Lung (tissue), 12 donors: ENCODE measurements around the gene CIAO3. TPM values are rescaled to one million over a fixed set of nuclear protein-coding genes. Genes with fewer than 3 reads are reported as not detected.
A peak's percentile ranks its signal among the peaks of the same experiment; 100 is the strongest.

ENCODE experiments used
- ATAC-seq: fragments of 200-7000 bp; cut with Tn5 transposase; one replicate; pipeline ENCODE4 v1.9.1; 2020; ENCODE audit warnings: moderate number of reproducible peaks; ENCODE audit not compliant: insufficient read depth, low FRiP score
- DNase-seq, 3 donors: peaks; one replicate each; pipeline ENCODE4 v3.0.0-alpha.2; 2013 to 2017
- H3K27ac ChIP-seq, 2 donors: one replicate each; pipeline ENCODE4 v1.5.1; 2013; ENCODE audit warnings: mild to moderate bottlenecking in 2 of 2, moderate library complexity in 2 of 2, control low read depth in 1 of 2, inconsistent platforms in 1 of 2, low read depth in 1 of 2, low read length in 1 of 2
- H3K27me3 ChIP-seq, 3 donors: one replicate each; pipeline ENCODE4 v1.5.1; 2013; ENCODE audit warnings: low read length in 2 of 3; ENCODE audit not compliant: control insufficient read depth in 3 of 3, insufficient read depth in 3 of 3
- H3K36me3 ChIP-seq, 4 donors: one replicate each; pipeline ENCODE4 v1.5.1; 2013; ENCODE audit warnings: low read length in 4 of 4, mild to moderate bottlenecking in 1 of 4, moderate library complexity in 1 of 4; ENCODE audit not compliant: control insufficient read depth in 4 of 4, insufficient read depth in 4 of 4
- H3K4me1 ChIP-seq, 5 donors: one replicate each; pipeline ENCODE4 v1.5.1; 2013; ENCODE audit warnings: low read length in 5 of 5, mild to moderate bottlenecking in 2 of 5, moderate library complexity in 1 of 5; ENCODE audit not compliant: control insufficient read depth in 5 of 5, insufficient read depth in 5 of 5
- H3K4me3 ChIP-seq: one replicate; pipeline ENCODE4 v1.5.1; 2013; ENCODE audit warnings: mild to moderate bottlenecking, control low read depth, moderate library complexity
- H3K9ac ChIP-seq, 2 donors: one replicate each; pipeline ENCODE4 v1.5.1; 2013; ENCODE audit warnings: low read length in 2 of 2, control low read depth in 1 of 2; ENCODE audit not compliant: insufficient read depth in 1 of 2
- H3K9me3 ChIP-seq, 4 donors: one replicate each; pipeline ENCODE4 v1.5.1; 2013; ENCODE audit warnings: low read length in 3 of 4, mild to moderate bottlenecking in 1 of 4, moderate library complexity in 1 of 4; ENCODE audit not compliant: control insufficient read depth in 4 of 4, insufficient read depth in 3 of 4
- CTCF ChIP-seq: IDR thresholded peaks from 2 replicates; pipeline ENCODE4 v1.5.1; 2012; ENCODE audit warnings: mild to moderate bottlenecking; ENCODE audit errors: control extremely low read depth, extremely low read depth
- WGBS, 2 donors: extraction: QIAGEN DNeasy Blood & Tissue Kit; methylation state at CpG; one replicate each; pipeline ENCODE4 v1.1.7; 2013; 5-methylcytosine and 5-hydroxymethylcytosine counted together
- polyA plus RNA-seq, 2 donors: library from polyadenylated mRNA; stranded (reverse); fragments of 200-250 nt; gene quantifications; one replicate each; pipeline ENCODE4 v1.2.1, GENCODE V29; 2013
- total RNA-seq, 2 donors: library from RNA; depleted of rRNA in 1 of 2; stranded (reverse); fragments of >200 nt in 1 of 2; gene quantifications; one replicate each; pipeline ENCODE4 v1.2.1, GENCODE V29; 2014 to 2021
- donor health status: control.
- donor health status: control.
- donor health status: Bipolar disorder and iron deficiency.
- donor health status: healthy.
- donor health status: DM: yes; HTN: yes; CAD: no.

Gene CIAO3
- total and polyA plus RNA-seq, 4 donors, result 21.0 to 40.6 (median 30.7) TPM

GRCh38 chr16:727291-727977, 13.4 kb downstream of the CIAO3 start:
- TF ChIP-seq CTCF, result no peak
- no peak for DNase-seq
- Histone ChIP-seq H3K4me1 (peaks cover 0 to 9% (median 3%) of the 10 kb centered on the region in 5 donors), H3K27ac (peak overlapping the region; percentile 8 to 13), H3K9ac (no peak overlapping the region), H3K27me3 (peaks cover 0 to 7% (median 4%) of the 10 kb centered on the region in 3 donors), H3K9me3 (no peaks in the 10 kb centered on the region), H3K36me3 (peaks cover 0 to 13% (median 0%) of the 10 kb centered on the region in 4 donors), H3K4me3 (peak overlapping the region; percentile 40)
- 1% methylated on average over 55 to 61 of the region's 61 CpGs for WGBS, 2 donors
- ATAC-seq, result no peak

DNA sequence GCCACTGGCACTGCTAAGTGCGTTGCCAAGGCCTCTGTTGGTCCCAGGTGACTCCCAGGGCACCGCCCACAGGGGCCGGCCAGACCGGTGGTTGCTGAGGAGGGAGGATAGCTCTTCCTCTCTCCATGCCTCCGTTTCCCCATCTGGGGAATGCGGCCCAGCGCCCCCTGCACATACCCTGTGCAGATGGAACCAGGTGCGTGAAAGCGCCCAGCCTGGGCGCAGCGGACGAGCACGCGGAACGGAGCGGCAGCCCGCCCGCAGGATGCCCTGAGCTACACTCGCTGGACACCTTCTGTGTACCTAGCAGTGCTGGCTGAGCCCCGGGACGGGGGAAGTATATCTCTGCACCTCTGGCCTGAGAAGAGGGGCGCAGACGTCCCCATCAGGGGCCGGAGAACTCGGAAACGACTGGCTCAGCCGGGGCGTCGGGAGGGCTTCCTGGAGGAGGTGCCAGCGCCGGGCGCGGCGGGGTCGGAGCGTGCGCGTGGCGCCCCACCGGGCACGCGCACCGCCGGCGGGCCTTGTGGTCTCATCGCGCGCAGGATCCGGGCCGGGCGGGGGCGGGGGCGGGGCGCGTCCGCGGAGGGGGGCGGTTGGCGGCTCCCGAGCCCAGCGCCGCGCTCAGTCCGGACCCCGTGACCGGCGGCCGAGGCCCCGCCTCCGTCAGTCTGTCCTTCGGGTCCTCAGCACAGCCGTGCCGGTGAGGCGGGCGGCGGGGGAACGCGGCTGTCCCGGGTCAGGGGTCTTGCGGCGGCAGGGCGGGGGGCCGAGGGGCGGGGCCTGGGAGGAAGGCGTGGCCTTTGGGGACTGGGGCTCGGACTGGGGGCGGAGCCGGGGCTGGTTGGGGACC, 14.1 kb downstream of the CIAO3 start, which contains the start of the genes CCDC78 and HAGHL:
Gene CCDC78, minus strand, starts transcription at position 6 of the 853 bp plus-strand sequence. CDS start 76 bp downstream, outside the sequence.
Gene HAGHL, plus strand, starts transcription at position 669 of the 853 bp plus-strand sequence. CDS start 404 bp downstream, outside the sequence.
- H3K9me3 ChIP-seq, result no peaks in the 10 kb centered on the region
- ATAC-seq (no peak), DNase-seq (peak in 2 of 3 donors; percentile 11 to 39)
- H3K36me3 ChIP-seq, result peaks cover 0 to 10% (median 0%) of the 10 kb centered on the region in 4 donors
- 2 to 3% methylated on average over 50 to 88 of the region's 88 CpGs for WGBS, 2 donors
- peak within 1 kb of the TSS; percentile 40 for H3K4me3 ChIP-seq
- peaks cover 0 to 12% (median 3%) of the 10 kb centered on the region in 5 donors for H3K4me1 ChIP-seq
- peak within 1 kb of the TSS; percentile 8 to 13 for H3K27ac ChIP-seq
- H3K9ac ChIP-seq, result no peak within 1 kb of the TSS
- no peak for TF ChIP-seq CTCF
- H3K27me3 ChIP-seq, result peaks cover 0 to 7% (median 4%) of the 10 kb centered on the region in 3 donors

DNA sequence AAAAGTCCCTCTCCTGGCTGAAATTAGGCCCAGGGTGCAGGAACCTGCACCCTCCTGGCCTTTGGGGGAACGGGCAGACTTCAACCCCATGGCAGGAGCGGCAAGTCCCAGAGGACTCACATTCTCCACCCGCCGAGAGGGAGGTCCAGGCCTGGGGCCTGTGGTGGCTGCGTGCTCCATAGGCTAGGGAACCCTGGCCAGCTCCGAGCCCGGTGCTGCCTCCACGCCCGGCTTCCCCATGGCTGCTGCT, 14.7 kb downstream of the CIAO3 start:
- Histone ChIP-seq H3K27ac (no peak overlapping the region), H3K4me1 (peaks cover 0 to 16% (median 3%) of the 10 kb centered on the region in 5 donors)
- 24 to 26% methylated on average over 7 to 9 of the region's 9 CpGs for WGBS, 2 donors

More for the DNA sequence above, 14.7 kb downstream of the CIAO3 start:
- H3K9me3 ChIP-seq, result no peaks in the 10 kb centered on the region
- peaks cover 0 to 7% (median 4%) of the 10 kb centered on the region in 3 donors for H3K27me3 ChIP-seq
- ATAC-seq, result no peak
- no peak for DNase-seq
- H3K36me3 ChIP-seq, result peaks cover 0 to 5% (median 0%) of the 10 kb centered on the region in 4 donors
- no peak for TF ChIP-seq CTCF
- no peak overlapping the region for H3K4me3 ChIP-seq
- no peak overlapping the region for H3K9ac ChIP-seq
